Smooth muscle cell (in vitro differentiated cells): Measurements from ENCODE around the gene HOXB5. TPM values are rescaled to one million over a fixed set of nuclear protein-coding genes. Genes with fewer than 3 reads are reported as not detected.

Source experiments
- DNase-seq: peaks from one replicate; lab custom pipeline; 2025; ENCODE audit not compliant: unreplicated experiment; lab: John Stamatoyannopoulos, UW
- H2AFZ ChIP-seq: fragments of 200-600 bp; sonication (generic); 2 replicates; pipeline ENCODE4 v1.6.0; 2016; ENCODE audit warnings: antibody characterized with exemption, low read depth, mild to moderate bottlenecking
- H3F3A ChIP-seq: fragments of 200-600 bp; sonication (generic); 2 replicates; pipeline ENCODE4 v1.6.0; 2017; ENCODE audit warnings: antibody characterized with exemption, low read depth
- H3K27ac ChIP-seq: fragments of 200-600 bp; sonication (generic); 2 replicates; pipeline ENCODE4 v1.5.1; 2016; ENCODE audit warnings: low read depth, mild to moderate bottlenecking
- H3K27me3 ChIP-seq: fragments of 200-600 bp; sonication (generic); 2 replicates; pipeline ENCODE4 v1.6.1; 2016; ENCODE audit warnings: low read depth, mild to moderate bottlenecking
- H3K36me3 ChIP-seq: fragments of 200-600 bp; sonication (generic); 2 replicates; pipeline ENCODE4 v1.5.1; 2016; ENCODE audit warnings: low read depth
- H3K4me1 ChIP-seq: fragments of 200-600 bp; sonication (generic); 2 replicates; pipeline ENCODE4 v1.5.1; 2016; ENCODE audit warnings: low read depth
- H3K4me2 ChIP-seq: fragments of 200-600 bp; sonication (generic); 2 replicates; pipeline ENCODE4 v1.6.0; 2016; ENCODE audit warnings: mild to moderate bottlenecking
- H3K4me3 ChIP-seq: fragments of 200-600 bp; sonication (generic); 2 replicates; pipeline ENCODE4 v1.5.1; 2016; ENCODE audit warnings: mild to moderate bottlenecking
- H3K79me2 ChIP-seq: fragments of 200-600 bp; sonication (generic); 2 replicates; pipeline ENCODE4 v1.6.0; 2016; ENCODE audit warnings: low read depth, mild to moderate bottlenecking
- H3K9ac ChIP-seq: fragments of 200-600 bp; sonication (generic); 2 replicates; pipeline ENCODE4 v1.6.0; 2016; ENCODE audit warnings: low read depth
- H3K9me3 ChIP-seq: fragments of 200-600 bp; sonication (generic); replicated peaks from 2 replicates; pipeline ENCODE4 v1.5.1; 2016; ENCODE audit warnings: low read depth
- H4K20me1 ChIP-seq: fragments of 200-600 bp; sonication (generic); 2 replicates; pipeline ENCODE4 v1.6.0; 2016; ENCODE audit warnings: low read depth
- WGBS: methylation state at CpG from one replicate; pipeline ENCODE4 v1.1.7; 2016; ENCODE audit warnings: low lambda C conversion rate; 5-methylcytosine and 5-hydroxymethylcytosine counted together
- polyA plus RNA-seq: library from polyadenylated mRNA; unstranded; fragments of >200 nt; fragmentation: Nextera tagmentation; extraction: Ambion mirVana; gene quantifications from 2 replicates; pipeline ENCODE4 v1.2.1, GENCODE V29; 2016
- total RNA-seq: library from RNA; depleted of rRNA; stranded (reverse); fragments of >200 nt; gene quantifications from 2 replicates; pipeline ENCODE4 v1.2.3, GENCODE V29; 2014
- TF ChIP-seq, protein P1 (sequence below): fragments of 200-600 bp; sonication (generic); IDR thresholded peaks from 2 replicates; pipeline ENCODE4 v1.5.1; 2017; ENCODE audit warnings: borderline replicate concordance, mild to moderate bottlenecking, antibody characterized with exemption; ENCODE audit not compliant: insufficient read depth, poor library complexity, severe bottlenecking

HOXB5 gene
- total and polyA plus RNA-seq, 2 experiments from 2014 or later: 0.49 to 1.8 TPM

DNA sequence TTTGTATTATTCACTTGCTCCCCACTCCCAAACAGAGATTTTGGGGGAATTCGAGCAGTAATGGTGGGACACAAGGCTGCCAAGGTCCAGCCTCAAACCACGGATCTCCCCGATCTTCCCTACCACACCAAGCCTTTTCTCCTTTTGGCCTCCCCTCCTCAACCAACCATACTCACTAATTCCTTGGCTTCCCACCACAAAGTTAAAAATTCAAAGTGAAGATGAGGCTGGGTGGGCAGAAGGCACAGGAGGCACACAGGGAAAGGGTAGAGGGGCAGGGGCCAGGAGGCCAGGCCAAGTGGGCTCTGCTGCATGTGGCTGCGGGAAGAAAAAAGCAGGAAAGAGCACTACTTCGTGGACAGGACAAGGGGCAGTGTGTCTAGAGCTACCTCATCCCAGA lies 30.6 kb downstream of the HOXB5 start:
- H3K9me3 ChIP-seq: no peaks in the 10 kb centered on the region
- H3K4me1 ChIP-seq: peaks cover 6% of the 10 kb centered on the region
- peaks cover 91% of the 10 kb centered on the region for H3K27me3 ChIP-seq
- peaks cover 100% of the 10 kb centered on the region for H4K20me1 ChIP-seq
- no peaks in the 10 kb centered on the region for H3K36me3 ChIP-seq
- no peak overlapping the region for H3K4me3 ChIP-seq
- TF ChIP-seq, protein P1, sequence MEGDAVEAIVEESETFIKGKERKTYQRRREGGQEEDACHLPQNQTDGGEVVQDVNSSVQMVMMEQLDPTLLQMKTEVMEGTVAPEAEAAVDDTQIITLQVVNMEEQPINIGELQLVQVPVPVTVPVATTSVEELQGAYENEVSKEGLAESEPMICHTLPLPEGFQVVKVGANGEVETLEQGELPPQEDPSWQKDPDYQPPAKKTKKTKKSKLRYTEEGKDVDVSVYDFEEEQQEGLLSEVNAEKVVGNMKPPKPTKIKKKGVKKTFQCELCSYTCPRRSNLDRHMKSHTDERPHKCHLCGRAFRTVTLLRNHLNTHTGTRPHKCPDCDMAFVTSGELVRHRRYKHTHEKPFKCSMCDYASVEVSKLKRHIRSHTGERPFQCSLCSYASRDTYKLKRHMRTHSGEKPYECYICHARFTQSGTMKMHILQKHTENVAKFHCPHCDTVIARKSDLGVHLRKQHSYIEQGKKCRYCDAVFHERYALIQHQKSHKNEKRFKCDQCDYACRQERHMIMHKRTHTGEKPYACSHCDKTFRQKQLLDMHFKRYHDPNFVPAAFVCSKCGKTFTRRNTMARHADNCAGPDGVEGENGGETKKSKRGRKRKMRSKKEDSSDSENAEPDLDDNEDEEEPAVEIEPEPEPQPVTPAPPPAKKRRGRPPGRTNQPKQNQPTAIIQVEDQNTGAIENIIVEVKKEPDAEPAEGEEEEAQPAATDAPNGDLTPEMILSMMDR: no peak
- H2AFZ ChIP-seq: no peak overlapping the region
- 73% methylated on average over 5 of the region's 5 CpGs for WGBS
- no peak overlapping the region for H3K4me2 ChIP-seq
- no peaks in the 10 kb centered on the region for H3F3A ChIP-seq
- DNase-seq: no peak
- no peak overlapping the region for H3K27ac ChIP-seq
- H3K79me2 ChIP-seq: peaks cover 26% of the 10 kb centered on the region
- no peak overlapping the region for H3K9ac ChIP-seq

DNA sequence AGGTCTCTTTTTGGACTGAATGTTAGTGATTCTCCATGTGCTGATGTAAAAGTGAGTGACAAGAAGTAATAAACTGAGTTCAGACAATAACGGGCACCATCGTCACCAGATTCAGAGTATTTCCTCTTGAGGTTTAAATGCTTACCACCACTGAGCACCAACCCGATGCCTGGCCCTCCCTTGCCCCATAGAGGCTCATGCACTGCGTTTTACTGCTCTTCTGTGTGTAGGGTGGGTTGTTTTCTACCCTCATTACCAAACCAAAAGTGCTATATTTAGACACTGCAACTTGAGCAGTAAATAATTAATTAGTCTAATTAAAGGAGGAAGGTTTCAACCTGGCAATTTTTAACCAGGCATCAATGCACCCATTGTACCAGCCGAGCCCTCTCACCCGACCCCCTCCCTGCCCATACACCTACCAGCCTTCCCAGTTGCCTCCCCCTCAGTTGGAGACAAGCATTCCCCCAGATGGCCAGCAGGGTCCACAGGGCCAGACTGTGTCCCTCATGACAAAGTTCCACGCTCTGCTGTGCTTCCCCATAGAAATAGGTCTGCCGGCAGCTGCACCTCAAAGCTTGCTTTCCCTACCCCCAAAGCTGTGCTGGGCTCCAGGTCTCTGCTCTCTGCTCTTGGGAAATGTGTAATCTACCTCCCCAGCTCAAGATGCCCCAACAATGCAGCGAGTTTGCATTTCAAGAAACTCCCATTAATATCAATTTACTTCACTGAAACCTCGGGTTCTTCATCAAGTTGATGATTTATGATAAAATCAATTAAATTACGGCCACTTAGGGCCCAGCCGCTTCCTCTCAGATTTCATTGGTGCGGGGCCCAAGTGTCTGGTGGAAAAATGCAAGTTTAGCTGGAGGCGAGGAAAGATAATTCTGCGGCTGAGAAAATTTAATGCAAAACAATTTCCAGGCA lies 31.4 kb downstream of the HOXB5 start:
- peaks cover 83% of the 10 kb centered on the region for H3K27me3 ChIP-seq

DNA sequence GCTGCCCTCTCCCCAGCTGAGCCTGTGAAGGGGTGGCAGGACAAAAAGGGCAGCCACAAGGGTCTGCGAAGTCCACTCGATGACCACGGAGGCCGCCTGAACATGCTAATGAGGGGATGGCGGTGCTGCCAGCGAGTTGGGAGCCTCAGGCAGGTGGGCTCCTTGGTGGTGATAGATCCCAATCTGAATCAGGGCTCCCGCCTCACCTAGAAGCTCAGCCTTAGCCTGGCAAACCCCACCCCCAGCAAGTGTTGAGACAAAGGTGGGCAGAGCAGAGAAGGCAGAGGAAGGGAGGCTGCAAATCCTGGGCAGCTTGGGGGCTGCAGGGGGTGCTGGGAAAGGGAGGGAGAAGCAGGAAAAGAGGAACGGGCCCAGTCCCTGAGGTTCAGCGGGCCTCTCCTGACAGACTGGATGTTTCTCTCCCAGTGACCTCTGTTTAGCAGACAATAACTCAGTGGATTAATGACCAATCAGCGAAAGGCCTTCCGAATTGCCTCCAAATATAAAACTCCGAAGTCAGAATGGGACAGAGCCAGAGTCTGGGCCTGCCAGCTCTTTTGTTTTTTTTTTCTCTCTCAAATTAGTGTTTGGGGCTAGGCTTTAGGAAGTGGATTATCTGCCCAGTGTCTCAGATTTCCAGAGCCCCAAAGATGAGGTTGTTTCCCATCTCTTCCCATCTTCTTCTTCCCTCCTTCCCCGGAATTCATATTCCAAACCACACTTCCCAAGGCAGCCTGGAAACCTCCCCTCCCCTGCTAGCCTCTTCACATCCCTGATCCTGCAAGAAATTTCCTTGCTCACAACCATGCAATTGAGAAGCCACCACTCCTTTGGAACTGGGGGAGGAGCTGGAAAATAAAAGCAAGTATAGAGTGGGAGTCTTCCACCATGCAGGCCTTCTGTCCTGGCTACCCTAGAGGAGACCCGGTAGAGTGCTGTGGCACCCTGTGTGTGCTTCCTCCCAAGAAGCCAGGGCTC lies 33.5 kb downstream of the HOXB5 start:
- Histone ChIP-seq H3F3A (no peaks in the 10 kb centered on the region), H3K9me3 (no peaks in the 10 kb centered on the region), H3K36me3 (no peaks in the 10 kb centered on the region), H3K27me3 (peaks cover 72% of the 10 kb centered on the region), H2AFZ (no peak overlapping the region), H3K4me3 (no peak overlapping the region), H3K4me1 (peaks cover 6% of the 10 kb centered on the region), H3K27ac (no peak overlapping the region), H4K20me1 (peaks cover 99% of the 10 kb centered on the region), H3K79me2 (peaks cover 18% of the 10 kb centered on the region), H3K9ac (no peak overlapping the region), H3K4me2 (no peak overlapping the region)
- TF ChIP-seq, protein P1: no peak
- DNase-seq: no peak
- WGBS: 68% methylated on average over 14 of the region's 14 CpGs

More for the DNA sequence above, 31.4 kb downstream of the HOXB5 start:
- Histone ChIP-seq H3K4me3 (no peak overlapping the region), H3K9ac (no peak overlapping the region), H3K27ac (no peak overlapping the region), H3K79me2 (peaks cover 19% of the 10 kb centered on the region), H3K4me1 (peaks cover 6% of the 10 kb centered on the region), H3F3A (no peaks in the 10 kb centered on the region), H3K9me3 (no peaks in the 10 kb centered on the region), H3K36me3 (no peaks in the 10 kb centered on the region), H3K4me2 (no peak overlapping the region), H4K20me1 (peaks cover 100% of the 10 kb centered on the region), H2AFZ (no peak overlapping the region)
- TF ChIP-seq, protein P1: peak; percentile 34
- 74% methylated on average over 15 of the region's 15 CpGs for WGBS
- no peak for DNase-seq
